ENCODE data around the gene GJB1. TPM values are rescaled to one million over a fixed set of nuclear protein-coding genes. Genes with fewer than 3 reads are reported as not detected.

The GJB1 gene
- total RNA-seq, 4 donors from 2014 or later, result 0.98 to 4.8 (median 3.3) TPM

DNA sequence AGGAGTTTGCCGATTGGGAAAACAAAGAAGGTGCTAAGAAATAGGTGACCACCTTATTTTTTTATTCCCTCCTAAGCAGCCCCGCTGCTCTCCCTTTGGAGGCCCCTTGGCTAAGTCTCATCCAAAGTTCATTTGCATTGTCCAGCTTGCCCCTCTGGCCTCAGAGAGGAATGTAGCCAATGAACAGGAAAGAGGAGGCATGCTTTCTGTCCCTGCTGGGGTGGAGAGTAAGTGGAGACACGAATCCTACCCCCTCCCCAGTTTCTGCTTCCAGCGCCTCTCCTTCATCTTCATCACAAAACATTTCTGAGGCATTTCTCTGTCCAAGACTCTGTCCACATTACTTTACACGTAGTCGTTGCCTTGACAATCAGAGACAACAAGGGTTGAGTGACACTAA is 39.7 kb upstream of the GJB1 start:
- Histone ChIP-seq H3K36me3 (no peaks in the 10 kb centered on the region), H3K4me3 (no peak overlapping the region), H3K4me1 (peaks cover 8% of the 10 kb centered on the region), H3K27ac (no peak overlapping the region), H3K9me3 (no peaks in the 10 kb centered on the region), H3K27me3 (no peaks in the 10 kb centered on the region)
- DNase-seq (ENCODE audit: low spot score in 2 of 2), result no peak
- WGBS, result 65% methylated on average over 6 of the region's 6 CpGs
- no peak for TF ChIP-seq POLR2A (IDR thresholded peaks at IDR 0.05)
- no peak for TF ChIP-seq POLR2AphosphoS5 (IDR thresholded peaks at IDR 0.05)
- TF ChIP-seq, protein P1, sequence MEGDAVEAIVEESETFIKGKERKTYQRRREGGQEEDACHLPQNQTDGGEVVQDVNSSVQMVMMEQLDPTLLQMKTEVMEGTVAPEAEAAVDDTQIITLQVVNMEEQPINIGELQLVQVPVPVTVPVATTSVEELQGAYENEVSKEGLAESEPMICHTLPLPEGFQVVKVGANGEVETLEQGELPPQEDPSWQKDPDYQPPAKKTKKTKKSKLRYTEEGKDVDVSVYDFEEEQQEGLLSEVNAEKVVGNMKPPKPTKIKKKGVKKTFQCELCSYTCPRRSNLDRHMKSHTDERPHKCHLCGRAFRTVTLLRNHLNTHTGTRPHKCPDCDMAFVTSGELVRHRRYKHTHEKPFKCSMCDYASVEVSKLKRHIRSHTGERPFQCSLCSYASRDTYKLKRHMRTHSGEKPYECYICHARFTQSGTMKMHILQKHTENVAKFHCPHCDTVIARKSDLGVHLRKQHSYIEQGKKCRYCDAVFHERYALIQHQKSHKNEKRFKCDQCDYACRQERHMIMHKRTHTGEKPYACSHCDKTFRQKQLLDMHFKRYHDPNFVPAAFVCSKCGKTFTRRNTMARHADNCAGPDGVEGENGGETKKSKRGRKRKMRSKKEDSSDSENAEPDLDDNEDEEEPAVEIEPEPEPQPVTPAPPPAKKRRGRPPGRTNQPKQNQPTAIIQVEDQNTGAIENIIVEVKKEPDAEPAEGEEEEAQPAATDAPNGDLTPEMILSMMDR (IDR thresholded peaks at IDR 0.05), result no peak
- no peak for TF ChIP-seq EP300 (IDR thresholded peaks at IDR 0.05)

GRCh38 chrX:71184092-71184491 is 38.9 kb upstream of the GJB1 start:
- no peaks in the 10 kb centered on the region for H3K27me3 ChIP-seq
- TF ChIP-seq, protein P1 (IDR thresholded peaks at IDR 0.05), result no peak
- no peak for TF ChIP-seq POLR2AphosphoS5 (IDR thresholded peaks at IDR 0.05)
- TF ChIP-seq EP300 (IDR thresholded peaks at IDR 0.05), result no peak
- TF ChIP-seq POLR2A (IDR thresholded peaks at IDR 0.05), result no peak
- 53% methylated on average over 5 of the region's 5 CpGs for WGBS

DNA sequence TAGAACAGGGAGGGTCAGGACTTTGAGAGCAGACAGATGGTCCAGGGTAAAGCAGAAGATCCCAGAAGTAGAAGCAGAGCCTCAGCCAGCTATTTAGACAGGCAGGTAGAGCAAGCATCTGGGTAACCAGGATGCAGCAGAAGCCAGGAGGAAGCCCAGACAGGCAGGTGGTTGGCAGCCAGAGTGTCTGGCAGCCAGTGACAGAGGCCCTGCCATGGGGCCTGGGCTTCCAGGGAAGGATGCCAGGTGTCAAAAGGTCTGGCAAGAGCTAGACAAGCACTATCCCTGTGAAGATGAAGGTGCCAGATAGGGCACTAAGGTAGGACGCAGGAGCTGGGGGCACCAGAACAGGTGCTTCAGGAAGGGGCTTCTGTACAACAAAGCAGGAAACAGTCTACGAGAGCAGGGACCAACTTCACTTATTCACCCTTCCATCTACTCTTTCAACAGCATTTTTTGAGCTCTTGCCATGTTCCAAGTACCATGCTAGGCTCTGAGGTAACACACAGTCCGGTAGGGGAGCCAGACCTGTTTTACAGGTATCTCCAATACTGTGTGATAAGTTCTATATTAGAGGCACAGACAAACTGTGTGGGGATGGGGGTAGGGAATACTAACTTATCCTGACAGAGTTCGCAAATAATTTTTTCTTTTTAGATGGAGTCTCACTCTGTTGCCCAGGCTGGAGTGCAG is 38.1 kb upstream of the GJB1 start:
- peaks cover 8% of the 10 kb centered on the region for H3K4me1 ChIP-seq
- H3K9me3 ChIP-seq, result no peaks in the 10 kb centered on the region
- DNase-seq (ENCODE audit: low spot score in 2 of 2), result no peak
- 76% methylated on average over 4 of the region's 4 CpGs for WGBS
- H3K4me3 ChIP-seq, result no peak overlapping the region
- no peaks in the 10 kb centered on the region for H3K36me3 ChIP-seq
- TF ChIP-seq POLR2AphosphoS5 (IDR thresholded peaks at IDR 0.05) (no peak), POLR2A (IDR thresholded peaks at IDR 0.05) (no peak), EP300 (IDR thresholded peaks at IDR 0.05) (no peak)
- TF ChIP-seq, protein P1 (IDR thresholded peaks at IDR 0.05), result no peak
- H3K27ac ChIP-seq, result no peak overlapping the region
- H3K27me3 ChIP-seq, result no peaks in the 10 kb centered on the region

More at GRCh38 chrX:71184092-71184491, 38.9 kb upstream of the GJB1 start:
- no peaks in the 10 kb centered on the region for H3K9me3 ChIP-seq
- H3K36me3 ChIP-seq, result no peaks in the 10 kb centered on the region
- peaks cover 8% of the 10 kb centered on the region for H3K4me1 ChIP-seq
- no peak overlapping the region for H3K27ac ChIP-seq
- no peak overlapping the region for H3K4me3 ChIP-seq
- no peak for DNase-seq (ENCODE audit: low spot score in 2 of 2)

- Histone ChIP-seq H3K4me3 (no peak overlapping the region), H3K27me3 (no peaks in the 10 kb centered on the region), H3K36me3 (no peaks in the 10 kb centered on the region), H3K4me1 (no peaks in the 10 kb centered on the region), H3K27ac (no peak overlapping the region), H3K9me3 (no peaks in the 10 kb centered on the region)
- TF ChIP-seq POLR2AphosphoS5 (IDR thresholded peaks at IDR 0.05) (no peak), POLR2A (IDR thresholded peaks at IDR 0.05) (no peak), EP300 (IDR thresholded peaks at IDR 0.05) (no peak)
- TF ChIP-seq, protein P1 (IDR thresholded peaks at IDR 0.05), result no peak
- no peak for DNase-seq (ENCODE audit: low spot score in 2 of 2)
These were observed 31.8 kb upstream of the GJB1 start for GRCh38 chrX:71191248-71191647.

GRCh38 chrX:71195964-71196649 is 26.9 kb upstream of the GJB1 start:
- Histone ChIP-seq H3K27me3 (no peaks in the 10 kb centered on the region), H3K4me1 (no peaks in the 10 kb centered on the region), H3K27ac (no peak overlapping the region), H3K4me3 (no peak overlapping the region), H3K9me3 (no peaks in the 10 kb centered on the region), H3K36me3 (no peaks in the 10 kb centered on the region)
- DNase-seq (ENCODE audit: low spot score in 2 of 2), result no peak
- WGBS, result 65% methylated on average over 4 of the region's 4 CpGs
- TF ChIP-seq POLR2AphosphoS5 (IDR thresholded peaks at IDR 0.05) (no peak), POLR2A (IDR thresholded peaks at IDR 0.05) (no peak), EP300 (IDR thresholded peaks at IDR 0.05) (no peak)
- TF ChIP-seq, protein P1 (IDR thresholded peaks at IDR 0.05), result no peak

All from suprapubic skin (tissue), 4 donors.